ENCODE results near the gene RCL1. TPM values are rescaled to one million over a fixed set of nuclear protein-coding genes. Genes with fewer than 3 reads are reported as not detected.
"Not testable (repeated sequence)": the region's sequence is repeated elsewhere in the genome, so short reads cannot be mapped to it uniquely, and the experiment has no call there.

The RCL1 gene
- polyA plus RNA-seq, 2 of the 4 experiments (the other 2 are of a cell fraction) = 25.5 to 27.5 TPM

- H3K4me1 ChIP-seq = no peaks in the 10 kb centered on the region
- no peak for DNase-seq (ENCODE audit: low read depth in 1 of 2, low spot score in 1 of 2)
- ChIA-PET CTCF (interaction anchor here (1.2 to 4.1 kb wide), 5 partner anchors 11 to 852 kb away, joined by 3 to 25 read pairs (median 5); no protein-coding TSS in a partner anchor), POLR2A (no interaction called here)
- whole genome bisulfite sequencing (ENCODE audit: missing lambda C conversion rate) = 84% methylated on average over 5 of the region's 5 CpGs
- no peaks in the 10 kb centered on the region for H3K9me3 ChIP-seq
- no peak overlapping the region for H3K4me2 ChIP-seq
- FAIRE-seq = peak; percentile 72
- no peak overlapping the region for H3K4me3 ChIP-seq
- no peak overlapping the region for H3K27ac ChIP-seq
- peak in 1 of 2 experiments; percentile 28; a peak in 1 of 6 replicates for ATAC-seq
- TF ChIP-seq TFCP2L1 (CRISPR knock-in tag; IDR thresholded peaks at IDR 0.05) = no peak
- no peak for TF ChIP-seq MAX (IDR thresholded peaks at IDR 0.05)
- TF ChIP-seq RNF2 (IDR thresholded peaks at IDR 0.05; ENCODE audit: borderline replicate concordance, low read depth) = no peak
- TF ChIP-seq FOSB (CRISPR knock-in tag; IDR thresholded peaks at IDR 0.05) = no peak
- no peak for TF ChIP-seq BHLHE40 (IDR thresholded peaks at IDR 0.05; ENCODE audit: low read depth, low read length)
Observed at GRCh38 chr9:4748612-4749011, 44.1 kb upstream of the RCL1 start.

- no peak for FAIRE-seq
- 24% methylated on average over 8 of the region's 8 CpGs for WGBS (ENCODE audit: missing lambda C conversion rate)
Observed at GRCh38 chr9:4750023-4750673, 42.6 kb upstream of the RCL1 start.

GRCh38 chr9:4754530-4754929 is 38.2 kb upstream of the RCL1 start:
- H3K4me1 ChIP-seq; H3K27ac ChIP-seq; H3K4me3 ChIP-seq; H3K9me3 ChIP-seq; POLR2A ChIA-PET; FAIRE-seq; H3K4me2 ChIP-seq; DNase-seq (ENCODE audit: low read depth in 1 of 2, low spot score in 1 of 2); ATAC-seq: not testable (repeated sequence)
- CTCF ChIA-PET = interaction anchor here (1.1 to 3.5 kb wide), 4 partner anchors 8 to 268 kb away, joined by 3 to 25 read pairs (median 12); partner anchors contain the start of gene JAK2

More at GRCh38 chr9:4750023-4750673, 42.6 kb upstream of the RCL1 start:
- peak; percentile 68 to 83; a peak in 4 of 6 replicates for ATAC-seq
- POLR2A ChIA-PET = interaction anchor here (1.2 kb wide), 1 partner anchor 10 kb away, joined by 4 read pairs; the partner anchor contains the start of gene AK3
- Histone ChIP-seq H3K9me3 (no peaks in the 10 kb centered on the region), H3K4me2 (no peak overlapping the region), H3K4me3 (no peak overlapping the region), H3K27ac (no peak overlapping the region), H3K4me1 (no peaks in the 10 kb centered on the region)
- peak in 1 of 2 experiments; percentile 46 for DNase-seq (ENCODE audit: low read depth in 1 of 2, low spot score in 1 of 2)
- CTCF ChIA-PET = interaction anchor here (0.6 to 4.1 kb wide), 11 partner anchors 9 to 850 kb away, joined by 3 to 25 read pairs (median 3); partner anchors contain the start of gene AK3
- TF ChIP-seq KDM1A (IDR thresholded peaks at IDR 0.05; ENCODE audit: low read depth) (no peak), SMC3 (IDR thresholded peaks at IDR 0.05) (peak; percentile 59), RAD21 (conservative IDR thresholded peaks at IDR 0.05 in 1 of 2, IDR thresholded peaks at IDR 0.05 in 1 of 2) (peak; percentile 54 to 58), CTCF (IDR thresholded peaks at IDR 0.05) (peak; percentile 68)

GRCh38 chr9:4755026-4755609 is 37.6 kb upstream of the RCL1 start:
- H3K4me3 ChIP-seq = no peak overlapping the region
- ATAC-seq (no peak), DNase-seq (ENCODE audit: low read depth in 1 of 2, low spot score in 1 of 2) (no peak), FAIRE-seq (no peak)
- no peak overlapping the region for H3K27ac ChIP-seq
- 0 out of 3 replicates have a peak, but pooled peaks cover 4% of the 10 kb centered on the region for H3K4me1 ChIP-seq
- no peaks in the 10 kb centered on the region for H3K9me3 ChIP-seq
- ChIA-PET POLR2A (no interaction called here), CTCF (interaction anchor here (1.1 to 3.5 kb wide), 3 partner anchors 11 to 268 kb away, joined by 3 to 25 read pairs (median 5); partner anchors contain the start of gene JAK2)
- WGBS (ENCODE audit: missing lambda C conversion rate) = 62% methylated on average over 5 of the region's 5 CpGs
- no peak overlapping the region for H3K4me2 ChIP-seq
- no peak for TF ChIP-seq TFCP2L1 (CRISPR knock-in tag; IDR thresholded peaks at IDR 0.05)
- no peak for TF ChIP-seq HOXB5 (CRISPR knock-in tag; IDR thresholded peaks at IDR 0.05)
- no peak for TF ChIP-seq JUNB (IDR thresholded peaks at IDR 0.05)
- TF ChIP-seq NR3C1 (IDR thresholded peaks at IDR 0.05) = no peak
- TF ChIP-seq HDAC2 (IDR thresholded peaks at IDR 0.05) = no peak
- no peak for TF ChIP-seq PHF8 (IDR thresholded peaks at IDR 0.05; ENCODE audit: borderline replicate concordance, low read depth)
- TF ChIP-seq SMC3 (IDR thresholded peaks at IDR 0.05) = no peak
- TF ChIP-seq FOSB (CRISPR knock-in tag; IDR thresholded peaks at IDR 0.05) = no peak
- TF ChIP-seq RARB (CRISPR knock-in tag; IDR thresholded peaks at IDR 0.05) = no peak
- TF ChIP-seq MYC (IDR thresholded peaks at IDR 0.05; ENCODE audit: borderline replicate concordance, low read length) = no peak
